B cell (primary cell): ENCODE data around the gene COX6A2. TPM values are rescaled to one million over a fixed set of nuclear protein-coding genes. Genes with fewer than 3 reads are reported as not detected.

Experiments
- ATAC-seq: fragments of 200-7000 bp; cut with Tn5 transposase; one replicate; pipeline ENCODE4 v1.10.0; 2021; ENCODE audit warnings: low read depth, mild to moderate bottlenecking, moderate number of reproducible peaks, moderate library complexity
- CTCF ChIA-PET: fragments of 350-600 bp; sonication (Branson Sonifier 250); formaldehyde crosslinking; loops from one replicate; lab custom pipeline; 2021; ENCODE audit warnings: antibody characterized with exemption, inconsistent platforms; lab: Charles Lee
- POLR2A ChIA-PET: fragments of 350-600 bp; sonication (Branson Sonifier 250); formaldehyde crosslinking; loops from one replicate; lab custom pipeline; 2021; ENCODE audit warnings: antibody characterized with exemption; lab: Charles Lee
- DNase-seq: peaks from one replicate; pipeline ENCODE4 v3.0.0; 2013
- H2AFZ ChIP-seq: 2 replicates; pipeline ENCODE4 v1.6.1; 2012; ENCODE audit warnings: mild to moderate bottlenecking, low read depth, low read length; ENCODE audit not compliant: insufficient read depth, poor library complexity, severe bottlenecking
- H3K27ac ChIP-seq, 2 donors: 1 replicate in 1 of 2; 2 replicates in 1 of 2; pipeline ENCODE4 v1.5.1; 2012 to 2013; ENCODE audit warnings: low read length in 2 of 2, mild to moderate bottlenecking in 2 of 2, moderate library complexity in 1 of 2
- H3K27me3 ChIP-seq, 4 experiments: fragments of 200-600 bp in 1 of 4; sonication (generic) in 1 of 4; replicated peaks in 1 of 4; 1 replicate in 2 of 4; 2 replicates in 2 of 4; pipeline versions ENCODE4 v1.6.1 to v1.7.0; 2013 to 2016; ENCODE audit warnings: low read length in 3 of 4, mild to moderate bottlenecking in 2 of 4, mixed read lengths in 1 of 4, moderate library complexity in 1 of 4; ENCODE audit not compliant: insufficient read depth in 4 of 4, control insufficient read depth in 3 of 4; ENCODE audit errors: control extremely low read depth in 1 of 4
- H3K36me3 ChIP-seq, 2 experiments: replicated peaks in 1 of 2; 1 replicate in 1 of 2; 2 replicates in 1 of 2; pipeline versions ENCODE4 v1.6.1 to v1.7.1; 2013; ENCODE audit warnings: low read length in 1 of 2; ENCODE audit not compliant: insufficient read depth in 2 of 2, control insufficient read depth in 1 of 2; ENCODE audit errors: control extremely low read depth in 1 of 2, extremely low read depth in 1 of 2
- H3K4me1 ChIP-seq, 2 donors: fragments of 200-600 bp in 1 of 2; sonication (generic) in 1 of 2; 1 replicate in 1 of 2; 2 replicates in 1 of 2; pipeline versions ENCODE4 v1.5.1 to v1.6.1; 2013 to 2017; ENCODE audit warnings: low read length in 2 of 2; ENCODE audit not compliant: control insufficient read depth in 2 of 2, insufficient read depth in 2 of 2
- H3K4me2 ChIP-seq: replicated peaks from 2 replicates; pipeline ENCODE3; 2012; ENCODE audit warnings: mild to moderate bottlenecking, low read depth, low read length; ENCODE audit not compliant: poor library complexity, severe bottlenecking
- H3K4me3 ChIP-seq, 5 experiments: fragments of 200-600 bp in 1 of 5; sonication (generic) in 1 of 5; 1 replicate in 3 of 5; 2 replicates in 2 of 5; pipeline versions ENCODE4 v1.5.1 to v1.7.0; 2011 to 2016; ENCODE audit warnings: low read length in 4 of 5, mild to moderate bottlenecking in 4 of 5, low read depth in 2 of 5, control low read depth in 1 of 5, moderate library complexity in 1 of 5; ENCODE audit not compliant: insufficient read depth in 1 of 5; ENCODE audit errors: control extremely low read depth in 1 of 5, extremely low read depth in 1 of 5
- H3K79me2 ChIP-seq: fragments of 200-600 bp; sonication (generic); one replicate; pipeline ENCODE4 v1.6.0; 2016; ENCODE audit warnings: low read length; ENCODE audit not compliant: control insufficient read depth, insufficient read depth
- H3K9ac ChIP-seq: fragments of 200-600 bp; sonication (generic); 2 replicates; pipeline ENCODE4 v1.6.1; 2017; ENCODE audit warnings: mild to moderate bottlenecking, low read length, moderate library complexity
- H3K9me3 ChIP-seq, 3 donors: one replicate each; pipeline versions ENCODE4 v1.6.1 to v1.7.1; 2013; ENCODE audit warnings: low read length in 2 of 3; ENCODE audit not compliant: control insufficient read depth in 2 of 3, insufficient read depth in 1 of 3; ENCODE audit errors: control extremely low read depth in 1 of 3
- H4K20me1 ChIP-seq: 2 replicates; pipeline ENCODE4 v1.6.0; 2012; ENCODE audit warnings: mild to moderate bottlenecking, low read length; ENCODE audit not compliant: insufficient read depth, control insufficient read depth, poor library complexity, severe bottlenecking
- H3K27ac Mint-ChIP-seq: one replicate; pipeline ENCODE4 v1.8.0; 2021; ENCODE audit warnings: mixed read lengths
- H3K27me3 Mint-ChIP-seq: one replicate; pipeline ENCODE4 v1.8.0; 2021; ENCODE audit warnings: mixed read lengths
- H3K4me1 Mint-ChIP-seq: one replicate; pipeline ENCODE4 v1.8.0; 2021; ENCODE audit warnings: mixed read lengths
- H3K4me3 Mint-ChIP-seq: one replicate; pipeline ENCODE4 v1.8.0; 2021; ENCODE audit warnings: mixed read lengths
- H3K9me3 Mint-ChIP-seq: one replicate; pipeline ENCODE4 v1.8.0; 2022; ENCODE audit warnings: mixed read lengths; ENCODE audit not compliant: insufficient read depth
- EZH2 ChIP-seq: IDR thresholded peaks from 2 replicates; pipeline ENCODE4 v1.6.1; 2012; ENCODE audit warnings: borderline replicate concordance, low read depth, mild to moderate bottlenecking, moderate library complexity, low read length; ENCODE audit not compliant: insufficient read depth, poor library complexity, severe bottlenecking
- WGBS: methylation state at CpG from one replicate; pipeline ENCODE4 v1.1.5; 2013; ENCODE audit warnings: missing lambda C conversion rate; ENCODE audit not compliant: insufficient coverage; 5-methylcytosine and 5-hydroxymethylcytosine counted together
- intact Hi-C: fragments of 100-400 bp; cut with micrococcal nuclease; formaldehyde crosslinking; loops from one replicate; pipeline ENCODE4 v1.10.0; 2022
- polyA plus RNA-seq: library from polyadenylated mRNA; depleted of rRNA; stranded (reverse); fragments of >200 nt; gene quantifications from 2 replicates; pipeline ENCODE4 v1.2.3, GENCODE V29; 2012
- total RNA-seq, 2 donors: library from RNA; stranded (reverse); fragments of 120-200 nt in 1 of 2; gene quantifications; 1 replicate in 1 of 2; 2 replicates in 1 of 2; pipeline versions ENCODE4 v1.2.3 to v1.2.4, GENCODE V29; 2013 to 2022
- TF ChIP-seq, protein P1 (sequence below): fragments of 200-600 bp; IDR thresholded peaks from one replicate; pipeline ENCODE4 v1.8.0; 2022; ENCODE audit warnings: antibody characterized with exemption, mild to moderate bottlenecking

Gene COX6A2
- total and polyA plus RNA-seq, 2 donors (not counting 1 experiment from before 2014, with no cell fraction given): not detected

DNA sequence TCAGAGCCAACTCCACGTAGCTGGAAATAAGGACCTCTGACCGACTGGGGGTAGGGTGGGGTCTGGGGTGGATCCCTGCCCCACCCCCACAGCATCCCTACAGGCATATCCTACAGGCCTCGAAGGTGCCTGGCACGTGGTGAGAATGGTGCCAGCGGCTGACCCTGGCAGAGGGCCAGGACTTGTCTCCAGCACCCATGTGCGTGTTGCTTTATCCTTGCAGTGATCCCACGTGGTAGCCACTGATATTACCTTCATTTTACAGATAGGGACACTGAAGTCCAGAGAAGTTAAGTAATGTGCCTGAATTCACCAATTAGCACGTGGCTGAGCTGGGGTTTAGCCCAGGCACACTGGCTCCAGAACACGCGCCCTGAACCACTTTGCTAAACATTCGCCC lies 26.7 kb downstream of the COX6A2 start:
- H3K9ac ChIP-seq: no peak overlapping the region
- no peak overlapping the region for H3K4me2 ChIP-seq
- H3K36me3 ChIP-seq: no peaks in the 10 kb centered on the region
- no peak overlapping the region for H3K4me3 Mint-ChIP-seq
- peaks cover 0 to 13% (median 6%) of the 10 kb centered on the region in 3 donors for H3K9me3 ChIP-seq
- no peak for TF ChIP-seq EZH2
- no peak overlapping the region for H2AFZ ChIP-seq
- H3K27ac Mint-ChIP-seq: no peak overlapping the region
- DNase-seq (no peak), ATAC-seq (no peak)
- H3K4me1 ChIP-seq: peaks cover 0 to 7% of the 10 kb centered on the region in 2 donors
- peaks cover 12% of the 10 kb centered on the region for H3K4me1 Mint-ChIP-seq
- no peaks in the 10 kb centered on the region for H3K79me2 ChIP-seq
- intact Hi-C loops: no loop called here
- H3K4me3 ChIP-seq: no peak overlapping the region
- no peaks in the 10 kb centered on the region for H4K20me1 ChIP-seq
- H3K27me3 Mint-ChIP-seq: no peaks in the 10 kb centered on the region
- ChIA-PET CTCF (no interaction called here), POLR2A (no interaction called here)
- 97% methylated on average over 7 of the region's 11 CpGs for WGBS
- H3K27me3 ChIP-seq: no peaks in the 10 kb centered on the region
- H3K9me3 Mint-ChIP-seq: no peaks in the 10 kb centered on the region
- H3K27ac ChIP-seq: no peak overlapping the region

DNA sequence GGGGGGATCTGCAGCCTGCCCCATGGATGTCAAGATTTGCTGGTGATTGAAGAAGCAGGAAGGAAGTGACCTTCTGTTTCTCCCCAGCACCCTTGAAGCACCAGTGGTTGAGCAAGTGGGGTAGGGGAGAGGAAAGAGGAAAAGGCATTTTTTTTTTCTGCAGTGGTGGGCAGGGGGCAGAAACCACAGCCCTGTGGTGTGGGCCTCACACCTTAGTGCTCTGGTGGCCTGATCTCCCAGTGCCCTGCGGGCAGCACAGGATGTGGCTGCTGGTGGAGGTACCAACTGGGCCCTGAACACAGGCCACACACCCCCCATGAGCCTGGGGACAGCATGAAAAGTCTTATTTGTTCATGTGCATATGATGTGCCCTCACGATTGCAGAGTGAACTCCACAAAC lies 28.0 kb downstream of the COX6A2 start:
- Mint-ChIP-seq H3K9me3 (no peaks in the 10 kb centered on the region), H3K27me3 (peaks cover 4% of the 10 kb centered on the region), H3K4me3 (no peak overlapping the region), H3K4me1 (peaks cover 12% of the 10 kb centered on the region), H3K27ac (no peak overlapping the region)
- Histone ChIP-seq H3K79me2 (no peaks in the 10 kb centered on the region), H4K20me1 (no peaks in the 10 kb centered on the region), H3K27ac (no peak overlapping the region), H3K4me2 (no peak overlapping the region), H3K27me3 (no peaks in the 10 kb centered on the region), H3K4me3 (no peak overlapping the region), H3K36me3 (no peaks in the 10 kb centered on the region), H2AFZ (no peak overlapping the region), H3K9ac (no peak overlapping the region), H3K9me3 (peaks cover 0 to 13% (median 6%) of the 10 kb centered on the region in 3 donors), H3K4me1 (peaks cover 0 to 7% of the 10 kb centered on the region in 2 donors)
- no peak for ATAC-seq
- 0% methylated on average over 2 of the region's 2 CpGs for WGBS
- CTCF ChIA-PET: no interaction called here
- TF ChIP-seq EZH2: no peak
- TF ChIP-seq, protein P1, sequence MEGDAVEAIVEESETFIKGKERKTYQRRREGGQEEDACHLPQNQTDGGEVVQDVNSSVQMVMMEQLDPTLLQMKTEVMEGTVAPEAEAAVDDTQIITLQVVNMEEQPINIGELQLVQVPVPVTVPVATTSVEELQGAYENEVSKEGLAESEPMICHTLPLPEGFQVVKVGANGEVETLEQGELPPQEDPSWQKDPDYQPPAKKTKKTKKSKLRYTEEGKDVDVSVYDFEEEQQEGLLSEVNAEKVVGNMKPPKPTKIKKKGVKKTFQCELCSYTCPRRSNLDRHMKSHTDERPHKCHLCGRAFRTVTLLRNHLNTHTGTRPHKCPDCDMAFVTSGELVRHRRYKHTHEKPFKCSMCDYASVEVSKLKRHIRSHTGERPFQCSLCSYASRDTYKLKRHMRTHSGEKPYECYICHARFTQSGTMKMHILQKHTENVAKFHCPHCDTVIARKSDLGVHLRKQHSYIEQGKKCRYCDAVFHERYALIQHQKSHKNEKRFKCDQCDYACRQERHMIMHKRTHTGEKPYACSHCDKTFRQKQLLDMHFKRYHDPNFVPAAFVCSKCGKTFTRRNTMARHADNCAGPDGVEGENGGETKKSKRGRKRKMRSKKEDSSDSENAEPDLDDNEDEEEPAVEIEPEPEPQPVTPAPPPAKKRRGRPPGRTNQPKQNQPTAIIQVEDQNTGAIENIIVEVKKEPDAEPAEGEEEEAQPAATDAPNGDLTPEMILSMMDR: no peak
- no peak for DNase-seq
- intact Hi-C loops: no loop called here
- POLR2A ChIA-PET: no interaction called here
